HG02884 (cell line): ENCODE results near the gene PHC3.
"Not testable (repeated sequence)": the region's sequence is repeated elsewhere in the genome, so short reads cannot be mapped to it uniquely, and the experiment has no call there.

Experiments used
- ATAC-seq: cut with Tn5 transposase; IDR thresholded peaks from one replicate; pipeline ENCODE4 v1.9.1; 2021; ENCODE audit warnings: mild to moderate bottlenecking, moderate library complexity; ENCODE audit not compliant: unreplicated experiment

PHC3 gene

DNA sequence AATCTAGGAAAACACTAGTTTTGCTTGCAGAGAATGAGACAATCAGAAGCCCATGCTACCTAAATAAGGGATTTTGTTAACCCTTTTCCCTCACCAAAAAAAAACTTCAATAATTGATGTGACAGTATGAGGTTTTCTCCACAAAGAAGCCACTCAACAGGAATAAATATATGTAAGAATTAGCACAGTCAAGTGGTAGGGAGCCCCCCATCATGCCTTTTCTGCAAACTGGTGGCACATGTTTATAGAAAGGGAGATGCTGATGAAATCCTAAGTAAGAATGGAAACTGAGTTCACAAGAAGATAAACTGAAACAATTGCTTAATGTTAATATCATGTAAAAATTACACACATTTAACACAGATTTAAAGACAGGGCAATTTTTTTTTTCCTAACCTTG, 51.0 kb downstream of the PHC3 start:
- no peak for ATAC-seq

GRCh38 chr3:170128977-170129431, 52.5 kb downstream of the PHC3 start:
- ATAC-seq: peak; percentile 62

DNA sequence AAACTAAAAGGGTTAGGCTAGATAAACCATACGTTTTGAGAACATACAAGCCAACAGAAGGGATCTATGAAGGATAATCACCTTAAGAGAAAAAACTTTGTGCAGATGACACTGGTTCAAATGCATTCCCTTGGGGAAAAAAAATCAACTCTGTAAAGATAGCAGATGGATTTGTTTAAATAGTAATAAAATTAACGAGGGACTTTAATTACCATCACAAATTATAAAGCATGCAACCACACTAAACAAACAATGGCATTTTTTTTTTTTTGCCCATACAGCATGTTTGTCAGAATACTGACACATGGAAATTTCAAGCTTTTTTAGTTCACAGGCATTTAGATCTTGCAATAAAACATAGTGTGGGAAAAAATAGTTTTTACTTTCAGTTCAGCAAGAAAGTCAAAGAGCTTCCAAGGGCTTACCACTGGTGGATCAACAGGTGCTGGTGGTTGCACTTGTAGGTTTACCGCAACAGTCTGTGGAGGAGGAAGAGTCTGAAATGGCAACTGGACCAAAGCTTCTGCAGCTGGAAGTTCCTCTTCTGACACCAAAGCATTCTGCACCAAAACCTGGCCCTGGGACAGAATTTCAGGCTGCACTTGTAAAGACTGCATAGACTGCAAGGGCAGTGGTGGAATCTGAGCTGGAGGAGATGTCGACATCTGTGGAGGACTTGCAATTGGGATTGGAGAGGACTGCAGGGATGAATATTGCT, 53.1 kb downstream of the PHC3 start:
- ATAC-seq: peak; percentile 90

- ATAC-seq: no peak
Measured at GRCh38 chr3:170117134-170117533, 64.4 kb downstream of the PHC3 start.

DNA sequence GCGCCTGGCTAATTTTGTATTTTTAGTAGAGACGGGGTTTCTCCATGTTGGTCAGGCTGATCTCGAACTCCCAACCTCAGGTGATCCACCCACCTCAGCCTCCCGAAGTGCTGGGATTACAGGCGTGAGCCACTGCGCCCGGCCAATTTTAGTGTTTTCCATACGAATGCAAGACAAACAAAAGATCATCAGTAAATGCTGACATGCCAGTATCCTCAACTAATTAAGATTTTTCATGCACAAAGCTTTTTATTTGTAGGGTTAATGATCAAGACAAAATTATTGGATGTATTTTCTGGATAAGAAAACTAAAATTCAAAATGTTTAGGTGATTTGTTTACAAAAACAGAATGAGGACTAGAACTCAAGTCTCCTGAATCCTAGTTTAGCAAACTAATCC, 67.4 kb downstream of the PHC3 start:
- ATAC-seq: not testable (repeated sequence)

DNA sequence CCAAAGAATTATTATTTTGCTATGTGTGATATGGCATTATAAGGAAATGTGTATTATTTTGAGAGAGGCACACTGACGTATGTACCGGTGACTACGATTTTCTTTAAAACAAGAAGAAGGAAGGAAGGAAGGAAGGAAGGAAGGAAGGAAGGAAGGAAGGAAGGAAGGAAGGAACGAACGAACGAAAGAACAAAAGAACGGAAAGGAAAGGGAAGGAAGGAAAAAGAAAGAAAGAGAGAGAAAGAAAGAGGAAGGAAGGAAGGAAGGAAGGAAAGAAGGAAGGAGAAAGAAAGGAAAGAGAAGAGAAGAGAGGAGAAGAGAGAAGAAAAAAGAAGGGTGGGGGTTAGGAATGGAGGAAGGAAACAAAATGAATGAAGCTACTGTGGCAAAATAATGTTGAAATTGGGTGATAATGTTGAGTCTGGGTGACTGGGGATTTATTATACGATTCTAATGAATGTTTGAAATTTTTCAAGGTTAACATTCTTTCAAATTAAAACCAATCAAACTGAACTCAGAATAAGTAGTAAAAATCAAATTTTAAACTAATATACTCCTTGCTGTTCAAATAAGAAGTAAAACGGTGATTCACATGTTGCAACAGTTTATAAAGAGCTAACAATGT, 70.3 kb downstream of the PHC3 start:
- no peak for ATAC-seq

DNA sequence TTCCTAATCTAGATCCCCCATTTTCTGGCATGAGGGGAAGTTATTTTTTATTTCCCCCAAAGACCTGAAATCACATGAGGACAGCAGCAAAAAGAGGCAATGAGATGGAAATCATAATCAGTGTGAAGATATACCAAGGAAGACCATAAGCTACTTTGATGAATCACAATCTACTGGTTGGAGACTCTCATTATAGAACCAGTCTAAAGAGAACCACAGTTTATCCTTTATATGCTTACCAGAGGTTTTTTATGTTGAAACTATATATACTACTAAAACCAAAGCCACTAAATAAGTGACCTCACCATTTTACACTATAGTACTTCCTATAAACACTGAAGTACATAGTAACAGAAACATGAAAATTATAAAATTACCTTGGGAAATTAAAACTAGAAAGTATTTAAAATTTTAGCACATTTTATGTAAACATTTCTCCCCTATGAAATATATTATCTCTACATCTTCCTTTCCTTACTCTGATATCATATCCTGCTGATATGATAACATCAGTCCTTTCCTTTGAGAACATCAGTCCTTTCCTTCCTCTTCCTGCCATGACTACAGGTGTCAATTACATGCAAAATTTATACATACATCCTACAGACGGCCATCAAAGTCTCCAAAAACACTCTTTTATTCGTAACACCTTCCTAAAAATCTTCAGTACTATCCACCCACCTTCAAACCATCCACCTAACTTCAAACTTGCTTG, 71.8 kb downstream of the PHC3 start:
- no peak for ATAC-seq

DNA sequence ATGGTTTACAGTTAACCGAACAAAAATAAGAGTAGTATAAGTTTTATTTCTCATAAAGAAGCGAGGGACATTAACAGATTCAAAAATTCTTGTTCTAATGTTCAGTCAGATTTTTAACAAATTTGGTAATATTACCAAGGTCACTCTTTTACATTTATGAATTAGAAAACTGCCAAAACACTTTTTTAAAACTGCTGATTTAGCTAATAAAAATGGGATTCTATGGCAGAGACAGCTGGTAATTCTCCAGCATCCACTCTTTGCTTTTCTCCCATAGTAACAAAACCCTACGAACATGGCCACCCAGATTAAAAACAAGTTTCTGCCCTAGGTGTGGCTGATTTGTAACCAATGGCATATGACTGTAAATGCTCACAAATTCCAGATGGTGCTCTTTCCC, 72.6 kb downstream of the PHC3 start:
- ATAC-seq: no peak

DNA sequence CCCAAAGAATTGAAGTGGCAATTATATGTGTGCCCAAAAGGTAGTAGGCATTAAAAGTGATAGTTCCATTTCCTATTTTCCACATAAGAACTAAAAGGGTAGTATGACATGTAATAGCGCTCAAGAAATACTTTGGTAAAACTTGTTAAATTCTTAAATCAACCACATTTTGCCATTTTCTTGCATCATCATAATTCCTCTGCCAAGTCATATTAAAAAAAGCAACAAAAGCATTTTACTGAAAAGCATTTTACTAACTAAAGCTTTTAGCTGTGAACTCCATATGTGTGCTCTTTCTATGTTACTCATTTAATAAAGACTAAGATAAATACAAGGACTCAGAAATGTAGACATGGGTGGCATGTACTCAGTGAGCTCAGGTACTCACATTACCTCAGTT, 73.6 kb downstream of the PHC3 start:
- ATAC-seq: no peak

DNA sequence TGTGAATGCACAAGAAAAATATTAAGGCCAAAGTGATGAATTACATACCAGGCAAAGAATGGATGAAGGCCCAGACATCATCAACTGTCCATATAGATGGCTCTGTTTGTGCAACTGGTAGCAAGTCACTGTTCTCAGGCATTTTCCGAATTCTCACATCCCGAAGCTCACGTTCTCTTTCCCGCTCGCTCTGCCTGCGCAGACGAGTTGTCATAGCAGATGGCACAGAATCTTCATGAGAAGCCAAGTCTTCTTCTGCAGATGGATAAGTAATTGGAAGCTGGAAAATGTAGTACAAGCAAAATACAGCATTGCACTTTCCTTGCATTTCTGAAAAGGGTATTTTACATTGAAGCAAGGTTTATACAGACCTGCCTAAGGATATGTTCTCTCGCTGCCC, 79.1 kb downstream of the PHC3 start:
- ATAC-seq: no peak

DNA sequence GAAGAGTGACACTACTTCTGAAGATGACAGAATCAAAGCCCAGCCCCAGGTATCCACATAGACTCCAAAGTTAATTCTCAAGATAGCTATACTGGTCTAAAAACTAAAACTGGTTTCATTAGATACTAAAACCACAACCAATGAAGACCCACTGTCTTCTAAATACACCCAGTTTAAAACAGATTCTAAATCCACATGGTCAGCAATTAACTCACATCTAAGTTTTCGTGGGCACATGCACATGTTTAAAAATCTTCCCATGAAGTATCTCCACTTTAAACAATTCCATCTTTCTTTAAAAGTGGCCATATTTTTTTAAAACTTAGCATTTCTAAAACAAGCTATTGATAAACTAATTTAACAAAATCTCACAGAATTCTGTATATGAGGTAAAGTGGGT, 80.6 kb downstream of the PHC3 start:
- no peak for ATAC-seq

DNA sequence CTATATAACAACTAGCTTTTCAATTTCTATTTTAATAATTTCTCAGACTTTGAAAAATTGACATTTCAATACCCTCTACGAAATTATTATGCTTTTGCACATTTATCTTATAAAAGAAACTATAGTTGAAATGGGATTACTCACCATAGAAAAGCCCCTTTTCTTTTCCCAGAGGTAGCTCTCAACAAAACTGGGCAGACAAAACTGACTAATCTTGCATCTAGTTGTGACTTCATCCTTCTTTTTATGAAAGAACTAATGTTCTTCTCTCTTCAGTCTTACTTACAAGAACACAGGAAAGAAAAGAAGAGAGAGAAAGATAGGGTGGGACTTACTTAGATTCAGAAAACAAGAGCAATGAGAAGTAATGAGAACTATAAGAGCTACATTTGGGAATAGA, 82.8 kb downstream of the PHC3 start:
- no peak for ATAC-seq

DNA sequence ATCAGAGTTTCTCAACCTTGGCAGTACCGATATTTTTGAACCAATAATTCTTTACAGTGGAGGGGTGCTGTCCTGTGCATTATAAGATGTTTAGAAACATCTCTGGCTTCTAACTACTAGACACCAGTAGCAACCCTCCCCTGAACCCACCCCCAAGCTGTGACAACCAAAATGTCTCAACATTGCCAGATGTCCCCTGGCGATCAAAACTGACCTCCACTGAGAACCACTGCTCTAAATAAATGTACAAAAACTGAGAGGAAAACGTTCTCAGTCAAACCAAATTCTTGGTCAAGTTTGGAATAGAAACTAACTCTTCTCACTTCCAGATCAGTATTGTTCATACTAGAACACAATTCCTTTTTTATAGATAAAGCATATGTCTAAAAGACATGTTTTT, 85.2 kb downstream of the PHC3 start:
- ATAC-seq: no peak

- ATAC-seq: no peak
Measured at GRCh38 chr3:170095771-170096170, 85.8 kb downstream of the PHC3 start.

GRCh38 chr3:170092907-170093306, 88.6 kb downstream of the PHC3 start:
- ATAC-seq: no peak

DNA sequence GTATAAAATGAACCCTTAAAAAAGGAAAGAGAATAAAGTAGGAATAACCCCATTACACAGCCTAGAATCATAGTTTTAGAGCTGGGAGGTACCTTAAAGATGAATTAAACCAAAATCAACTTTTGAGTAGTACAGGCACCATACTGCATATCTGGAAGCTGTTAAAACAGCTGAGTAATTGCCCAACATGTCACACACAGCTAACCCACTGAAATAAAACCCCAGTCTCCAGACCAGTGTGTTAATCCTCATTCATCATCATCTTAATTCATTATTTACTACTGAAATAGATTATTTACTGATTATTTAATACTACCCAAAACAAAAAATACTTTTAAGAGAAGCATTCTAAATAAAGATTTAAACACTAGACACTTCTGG, 90.9 kb downstream of the PHC3 start:
- ATAC-seq: no peak

GRCh38 chr3:170089862-170090600, 91.5 kb downstream of the PHC3 start:
- ATAC-seq: no peak

DNA sequence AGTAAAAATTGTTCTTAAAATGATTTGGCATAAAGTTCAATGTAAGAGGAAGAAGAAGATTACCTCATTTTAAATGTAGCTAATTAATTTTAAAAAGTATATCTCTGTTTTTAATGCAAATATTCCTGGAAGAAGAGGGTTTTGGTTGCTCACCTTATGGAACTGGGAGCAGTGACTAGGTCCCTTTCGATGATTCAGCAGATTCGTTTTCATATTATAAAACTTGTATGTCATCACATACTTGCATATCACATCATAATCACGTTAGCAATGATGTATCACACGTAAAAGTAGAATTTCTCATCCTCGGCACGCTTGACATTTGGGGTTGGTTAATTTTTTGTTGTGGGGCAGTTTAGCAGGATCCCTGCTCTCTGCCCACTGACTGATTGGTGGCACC, 96.1 kb downstream of the PHC3 start:
- ATAC-seq: no peak

DNA sequence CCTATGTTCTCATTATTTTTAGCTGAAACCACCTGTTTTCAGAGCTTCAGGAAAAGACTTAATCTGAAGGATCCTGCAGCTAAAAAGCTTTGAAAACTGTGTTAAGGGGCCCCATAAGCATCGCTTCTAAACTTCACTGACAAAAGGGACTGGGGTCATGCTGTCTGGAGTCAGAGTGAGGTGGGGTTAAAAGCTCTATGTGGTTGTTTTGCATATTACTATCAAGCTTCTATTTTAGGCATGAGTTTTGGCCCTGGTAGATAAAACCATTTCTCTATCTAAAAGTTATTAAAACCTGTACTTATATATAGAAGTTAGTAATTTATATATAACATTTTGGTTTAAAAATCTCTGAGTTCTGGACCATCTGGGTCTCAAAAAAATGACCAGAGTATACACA, 98.2 kb downstream of the PHC3 start:
- ATAC-seq: no peak

DNA sequence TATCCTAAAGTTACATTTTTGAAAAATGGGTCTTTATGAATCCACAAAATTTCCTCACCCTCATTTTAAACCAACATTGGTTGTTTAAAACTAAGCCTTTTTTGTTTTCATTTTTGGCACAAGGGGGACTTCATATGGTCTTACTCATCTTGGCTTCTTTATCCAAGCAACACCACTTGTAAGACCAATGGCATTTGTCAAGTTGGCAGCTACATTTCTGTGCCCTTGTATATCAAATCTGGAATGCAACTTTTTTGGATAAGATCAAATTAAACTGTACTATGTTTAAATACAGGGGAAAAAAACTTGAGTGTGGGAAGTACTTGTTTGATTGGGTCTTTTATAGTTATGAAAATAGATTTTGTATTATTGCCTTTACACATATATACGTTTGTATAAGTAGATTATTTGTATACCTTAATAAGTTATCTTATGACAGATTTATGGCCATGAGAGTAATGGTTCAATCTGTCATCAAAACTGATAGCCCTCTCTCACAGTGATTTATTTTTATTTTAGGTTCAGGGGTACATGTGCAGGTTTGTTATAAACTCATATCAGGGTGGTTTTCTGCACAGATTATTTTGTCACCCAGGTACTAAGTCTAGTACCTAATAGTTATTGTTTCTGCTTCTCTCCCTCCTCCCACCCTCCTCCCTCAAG, 100.3 kb downstream of the PHC3 start:
- ATAC-seq: no peak

GRCh38 chr3:170080605-170081004, 100.9 kb downstream of the PHC3 start:
- no peak for ATAC-seq
